GM18870 (cell line): ENCODE data around the gene EML6.
A peak's percentile ranks its signal among the peaks of the same experiment; 100 is the strongest.

Source experiments
- ATAC-seq: cut with Tn5 transposase; IDR thresholded peaks from one replicate; pipeline ENCODE4 v1.9.1; 2021; ENCODE audit warnings: moderate library complexity; ENCODE audit not compliant: unreplicated experiment

EML6 gene

DNA sequence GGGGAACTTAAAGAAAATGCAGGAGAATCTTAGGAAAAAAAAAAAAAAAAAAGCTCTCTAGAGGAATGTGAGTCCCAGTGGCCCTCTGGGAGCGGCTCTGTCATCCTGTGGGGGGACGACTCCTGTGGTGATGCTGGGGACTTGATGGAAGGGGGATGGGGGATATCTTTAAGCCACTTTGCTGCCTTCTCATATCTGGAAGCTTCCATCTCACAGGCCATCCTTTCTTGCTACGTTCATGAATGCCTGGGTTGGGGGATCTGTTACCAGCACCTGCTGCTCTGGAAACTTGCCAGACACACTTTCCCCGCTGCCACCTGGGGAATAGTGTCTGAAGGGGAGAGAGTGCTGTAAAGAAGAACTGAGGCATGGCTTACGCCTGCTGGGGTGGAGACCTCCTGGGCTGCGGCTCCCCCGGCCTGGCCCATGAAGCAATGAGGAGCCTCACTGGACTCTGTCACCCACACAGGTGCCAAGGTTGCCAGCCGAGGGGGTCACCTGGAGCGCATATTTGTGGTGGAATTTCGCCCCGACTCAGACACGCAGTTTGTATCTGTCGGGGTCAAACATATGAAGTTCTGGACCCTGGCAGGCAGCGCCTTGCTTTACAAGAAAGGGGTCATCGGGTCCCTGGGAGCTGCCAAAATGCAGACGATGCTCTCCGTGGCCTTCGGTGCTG is 234.0 kb downstream of the EML6 start:
- ATAC-seq: no peak

DNA sequence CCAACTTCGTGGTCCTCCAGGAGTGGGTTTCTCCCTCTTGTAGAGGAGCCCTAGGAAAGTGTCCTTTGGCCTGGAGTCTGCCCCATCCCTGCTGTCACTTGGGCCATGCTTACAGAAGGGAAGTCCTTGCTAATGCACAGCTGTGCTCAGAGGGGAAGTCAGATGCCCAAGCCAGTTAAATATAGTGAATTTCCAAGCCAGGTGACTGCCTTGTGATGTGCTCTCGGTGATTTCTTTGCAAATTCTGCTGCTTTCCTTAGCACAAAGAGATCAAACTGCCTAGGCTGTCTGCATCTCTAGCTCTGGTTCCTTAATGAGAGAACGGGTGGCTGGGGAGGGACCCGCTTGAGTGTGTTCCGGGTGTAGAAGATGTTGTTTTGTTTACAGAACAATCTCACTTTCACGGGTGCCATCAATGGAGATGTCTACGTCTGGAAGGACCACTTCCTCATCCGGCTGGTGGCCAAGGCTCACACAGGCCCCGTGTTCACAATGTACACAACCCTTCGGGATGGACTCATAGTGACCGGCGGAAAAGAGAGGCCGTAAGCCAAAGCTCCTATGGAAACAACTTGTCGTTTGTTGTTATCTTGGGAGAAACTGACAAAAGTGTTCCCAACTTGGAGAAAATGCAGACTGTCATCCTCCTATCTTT is 235.4 kb downstream of the EML6 start:
- ATAC-seq: no peak

DNA sequence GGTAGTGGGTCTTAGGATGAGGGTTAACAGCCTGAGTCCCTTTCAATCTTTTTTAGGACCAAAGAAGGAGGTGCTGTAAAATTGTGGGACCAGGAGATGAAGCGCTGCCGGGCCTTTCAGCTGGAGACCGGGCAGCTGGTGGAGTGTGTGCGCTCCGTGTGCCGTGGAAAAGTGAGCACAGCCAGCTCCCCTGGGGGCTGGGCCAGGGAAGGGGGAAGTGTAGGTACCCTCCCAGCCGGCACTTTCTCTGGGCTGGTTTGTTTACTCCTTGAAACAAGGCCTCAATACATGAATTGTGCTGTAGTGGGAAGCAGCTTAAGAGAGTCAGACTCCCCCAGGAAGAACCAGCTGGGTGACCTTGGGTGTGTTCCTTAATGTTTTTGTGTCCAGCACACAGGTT is 236.7 kb downstream of the EML6 start:
- no peak for ATAC-seq

DNA sequence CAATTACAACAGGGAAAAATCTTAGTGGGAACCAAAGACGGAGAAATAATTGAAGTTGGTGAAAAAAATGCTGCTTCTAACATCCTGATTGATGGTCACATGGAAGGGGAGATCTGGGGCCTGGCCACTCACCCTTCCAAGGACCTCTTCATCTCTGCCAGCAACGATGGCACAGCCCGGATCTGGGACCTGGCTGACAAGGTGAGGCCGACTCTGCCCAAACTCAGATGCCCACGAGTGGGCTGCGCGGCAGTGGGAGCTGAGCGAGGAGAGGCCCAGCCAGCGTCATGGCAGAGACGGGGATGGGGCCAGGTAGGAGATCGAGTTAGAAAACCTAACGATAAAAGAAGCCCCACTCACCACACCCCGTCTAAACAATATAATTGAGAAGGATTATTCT is 239.0 kb downstream of the EML6 start:
- no peak for ATAC-seq

DNA sequence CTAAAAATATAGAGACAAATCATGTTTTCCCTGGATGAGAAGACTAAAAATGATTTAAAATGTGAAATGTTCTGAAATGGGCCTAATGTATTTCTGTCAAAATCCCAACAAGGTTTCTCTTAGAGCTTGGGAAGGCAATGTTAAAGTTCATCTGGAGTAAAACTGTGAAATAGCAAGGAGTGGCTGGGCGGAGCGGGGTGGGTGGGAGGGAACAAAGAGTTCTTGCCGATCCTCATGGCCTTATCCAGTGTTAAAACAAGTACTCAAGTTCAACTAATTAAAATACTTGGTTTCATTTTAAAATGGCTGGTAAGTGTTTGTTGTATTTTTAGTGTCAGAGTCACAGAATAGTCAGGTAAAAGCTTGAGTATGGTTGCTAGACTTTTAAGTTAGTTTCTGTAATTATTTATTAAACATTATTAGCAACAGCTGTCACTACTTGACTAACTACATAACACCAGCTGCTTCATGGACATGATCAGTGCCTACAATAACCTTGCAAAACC is 239.5 kb downstream of the EML6 start:
- no peak for ATAC-seq

DNA sequence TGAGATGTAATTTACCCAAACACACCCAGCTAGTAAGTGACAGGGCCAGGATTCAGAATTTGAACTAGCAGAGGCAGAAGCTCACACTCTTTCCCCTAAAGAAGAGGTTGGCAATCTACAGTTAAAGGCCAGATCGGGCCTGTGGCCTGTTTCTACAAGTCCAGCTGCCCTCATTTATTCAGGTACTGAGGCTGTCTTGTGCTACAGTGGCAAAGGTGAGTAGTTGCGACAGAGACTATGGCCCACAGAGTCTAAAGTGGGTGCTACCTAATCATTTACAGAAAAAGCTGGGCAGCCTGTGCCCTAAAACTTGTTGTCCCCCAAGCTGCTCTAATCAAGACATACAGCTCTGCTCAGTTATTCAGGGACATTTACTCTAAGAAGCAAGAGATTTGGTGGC is 240.0 kb downstream of the EML6 start:
- no peak for ATAC-seq

DNA sequence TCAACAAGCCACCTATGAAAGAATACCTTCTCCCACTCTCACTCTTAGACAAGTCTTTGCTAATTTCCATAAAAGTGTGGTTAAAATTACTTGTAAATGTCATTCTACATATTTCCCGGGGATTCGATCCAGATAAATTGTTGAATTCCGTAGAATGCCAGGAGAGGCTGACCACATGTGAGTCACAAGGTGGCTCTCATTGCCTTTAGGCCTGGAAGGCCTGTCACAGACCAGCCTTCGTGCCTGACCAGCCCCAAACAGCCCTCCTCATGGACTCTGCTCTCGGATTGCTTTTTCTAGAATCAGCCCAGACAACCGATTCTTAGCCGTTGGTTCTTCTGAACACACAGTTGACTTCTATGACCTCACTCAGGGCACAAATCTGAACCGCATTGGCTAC is 240.8 kb downstream of the EML6 start:
- no peak for ATAC-seq

DNA sequence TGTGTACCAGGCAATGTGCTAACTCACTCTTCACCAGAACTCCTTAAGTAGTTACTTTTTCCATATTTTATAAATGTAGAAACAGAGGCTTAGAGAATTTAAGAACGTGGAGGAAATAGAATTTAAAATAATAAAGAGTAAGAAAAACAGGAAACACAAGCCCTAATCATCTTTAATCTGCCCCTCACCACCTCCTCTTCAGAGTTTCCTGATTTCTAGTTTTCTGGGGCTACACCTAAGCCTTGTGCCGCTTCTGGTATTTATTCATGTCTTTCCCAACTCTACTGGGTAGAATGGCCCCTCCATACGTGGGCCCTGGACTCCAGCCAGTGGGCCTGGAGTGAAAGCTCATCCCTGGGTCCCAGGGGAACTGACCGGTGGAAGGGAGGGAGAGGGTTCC is 241.4 kb downstream of the EML6 start:
- ATAC-seq: no peak

DNA sequence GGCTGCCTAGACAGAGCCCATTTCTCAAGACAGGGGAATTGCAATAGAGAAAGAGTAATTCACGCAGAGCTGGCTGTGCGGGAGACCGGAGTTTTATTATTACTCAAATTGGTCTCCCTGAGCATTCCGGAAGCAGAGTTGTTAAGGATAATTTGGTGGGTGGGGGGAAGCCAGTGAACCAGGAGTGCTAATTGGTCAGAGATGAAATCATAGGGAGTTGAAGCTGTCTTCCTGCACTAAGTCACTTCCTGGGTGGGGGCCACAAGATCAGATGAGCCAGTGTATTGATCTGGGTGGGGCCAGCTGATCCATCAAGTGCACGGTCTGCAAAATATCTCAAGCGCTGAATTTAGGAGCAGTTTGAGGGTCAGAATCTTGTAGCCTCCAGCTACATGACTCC is 242.0 kb downstream of the EML6 start:
- ATAC-seq: no peak

DNA sequence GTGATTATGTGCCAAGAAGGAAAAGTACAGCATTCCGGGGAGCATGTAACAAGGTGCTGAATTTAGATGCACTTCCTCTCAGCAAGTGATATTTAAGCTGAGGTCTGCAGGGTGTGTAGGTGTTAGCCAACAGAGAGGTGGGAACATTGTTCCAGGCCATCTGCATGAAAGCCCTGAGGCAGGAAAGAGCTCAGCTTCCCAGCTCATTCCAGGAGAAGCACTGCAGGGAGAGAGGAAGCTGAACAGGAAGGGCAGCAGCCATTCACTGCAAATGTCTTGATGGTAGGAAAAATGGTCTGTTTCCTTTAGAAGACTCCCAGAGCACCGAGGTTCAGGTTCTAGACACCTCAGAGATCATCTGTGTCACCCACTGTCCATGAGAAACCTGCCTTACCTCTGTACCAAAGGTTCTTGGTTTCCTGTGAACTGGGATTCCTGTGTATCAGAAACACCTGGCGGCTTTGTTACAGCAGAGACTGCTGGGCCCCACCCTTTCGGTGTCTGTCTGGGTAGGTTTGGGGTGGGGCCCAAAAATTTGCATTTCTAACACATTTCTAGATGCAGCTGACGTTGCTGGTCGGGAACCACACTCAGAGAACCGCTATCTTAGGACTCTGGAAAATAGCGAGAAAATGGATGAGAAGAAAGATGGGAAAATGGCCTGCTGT is 242.8 kb downstream of the EML6 start:
- no peak for ATAC-seq

DNA sequence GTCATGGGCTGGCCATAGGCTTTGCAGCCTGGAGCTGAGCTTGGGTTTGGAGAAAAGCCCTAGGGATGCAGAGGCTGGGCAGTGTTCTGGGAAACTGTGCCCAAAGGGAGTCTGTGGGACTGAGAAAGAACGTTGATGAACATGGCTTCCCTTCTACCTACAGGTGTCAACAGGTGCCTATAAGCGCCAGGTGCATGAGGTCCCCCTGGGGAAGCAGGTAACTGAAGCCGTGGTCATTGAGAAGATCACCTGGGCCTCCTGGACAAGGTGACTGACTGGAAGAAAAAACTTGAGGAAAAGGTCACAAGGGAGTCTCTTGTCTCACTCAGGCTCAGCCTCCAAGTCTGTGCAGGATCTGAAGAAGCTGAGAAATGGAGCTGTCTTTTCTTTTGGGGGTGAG is 243.4 kb downstream of the EML6 start:
- ATAC-seq: no peak

DNA sequence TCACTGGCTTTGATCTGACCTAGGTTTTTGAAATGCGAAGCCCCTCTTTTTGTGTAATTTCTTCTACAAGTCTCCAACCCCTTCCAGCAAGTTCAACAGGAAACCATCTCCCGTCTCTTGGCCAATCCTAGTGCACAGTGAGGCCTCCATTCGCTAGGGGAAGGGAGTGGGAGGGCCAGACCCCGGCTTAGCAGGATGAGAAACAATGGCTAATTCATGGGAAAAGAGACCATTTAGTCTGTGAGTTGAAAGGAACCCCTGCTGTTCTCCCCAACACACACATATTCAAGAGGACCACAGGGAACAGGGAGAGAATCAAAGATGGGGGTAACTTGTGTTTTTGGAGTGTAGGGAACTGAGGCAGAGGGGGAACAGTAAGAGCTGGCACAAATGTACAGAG is 243.8 kb downstream of the EML6 start:
- no peak for ATAC-seq

DNA sequence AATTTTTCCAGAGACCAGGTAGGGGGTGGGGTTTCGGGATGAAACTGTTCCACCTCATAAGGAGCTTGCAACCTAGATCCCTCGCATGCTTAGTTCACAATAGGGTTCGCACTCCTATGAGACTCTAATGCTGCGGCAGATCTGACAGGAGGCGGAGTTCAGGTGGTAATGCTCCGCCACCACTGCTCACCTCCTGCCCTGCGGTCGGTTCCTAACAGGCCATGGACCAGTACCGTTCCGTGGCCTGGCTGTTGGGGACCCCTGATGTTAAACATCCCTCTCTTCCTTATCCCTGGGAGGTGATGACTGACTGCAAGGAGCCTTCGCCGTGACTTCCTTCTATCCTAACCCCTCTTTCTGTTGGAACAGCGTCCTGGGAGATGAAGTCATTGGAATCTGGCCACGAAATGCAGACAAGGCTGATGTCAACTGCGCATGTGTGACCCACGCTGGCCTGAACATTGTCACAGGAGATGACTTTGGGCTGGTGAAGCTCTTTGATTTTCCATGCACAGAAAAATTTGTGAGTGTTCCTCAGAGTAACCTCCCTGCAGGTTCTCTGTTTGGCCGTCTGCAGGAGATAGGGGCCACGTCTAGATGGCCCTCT is 244.4 kb downstream of the EML6 start:
- no peak for ATAC-seq

DNA sequence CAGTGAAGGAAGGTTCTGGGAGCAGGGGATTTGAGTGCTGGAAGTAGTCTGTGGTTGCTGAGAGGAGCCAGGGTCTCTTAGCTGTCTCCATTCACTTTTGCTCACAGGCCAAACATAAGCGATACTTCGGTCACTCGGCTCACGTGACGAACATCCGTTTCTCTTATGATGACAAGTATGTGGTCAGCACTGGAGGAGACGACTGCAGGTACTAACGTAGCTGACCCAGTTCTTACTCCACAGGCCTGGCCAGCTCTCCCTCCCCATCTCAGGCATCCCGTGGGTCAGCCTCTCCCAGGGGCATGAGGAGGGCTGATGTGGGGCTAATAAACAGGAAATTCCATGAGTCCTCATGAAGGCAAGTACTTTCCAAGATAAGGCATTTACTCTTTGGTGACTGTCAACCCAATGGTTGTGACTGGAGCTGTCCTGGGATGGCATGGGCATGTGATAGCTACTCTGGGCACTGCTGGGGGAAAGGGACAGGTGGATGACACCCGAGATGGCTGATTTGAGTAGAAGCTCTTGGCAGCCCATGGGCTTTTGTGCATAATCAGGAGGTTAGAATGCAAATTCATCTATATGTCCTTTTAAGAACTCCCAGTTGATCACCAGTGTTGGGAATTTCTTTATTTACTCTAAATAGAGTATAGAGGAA is 245.2 kb downstream of the EML6 start:
- ATAC-seq: no peak

DNA sequence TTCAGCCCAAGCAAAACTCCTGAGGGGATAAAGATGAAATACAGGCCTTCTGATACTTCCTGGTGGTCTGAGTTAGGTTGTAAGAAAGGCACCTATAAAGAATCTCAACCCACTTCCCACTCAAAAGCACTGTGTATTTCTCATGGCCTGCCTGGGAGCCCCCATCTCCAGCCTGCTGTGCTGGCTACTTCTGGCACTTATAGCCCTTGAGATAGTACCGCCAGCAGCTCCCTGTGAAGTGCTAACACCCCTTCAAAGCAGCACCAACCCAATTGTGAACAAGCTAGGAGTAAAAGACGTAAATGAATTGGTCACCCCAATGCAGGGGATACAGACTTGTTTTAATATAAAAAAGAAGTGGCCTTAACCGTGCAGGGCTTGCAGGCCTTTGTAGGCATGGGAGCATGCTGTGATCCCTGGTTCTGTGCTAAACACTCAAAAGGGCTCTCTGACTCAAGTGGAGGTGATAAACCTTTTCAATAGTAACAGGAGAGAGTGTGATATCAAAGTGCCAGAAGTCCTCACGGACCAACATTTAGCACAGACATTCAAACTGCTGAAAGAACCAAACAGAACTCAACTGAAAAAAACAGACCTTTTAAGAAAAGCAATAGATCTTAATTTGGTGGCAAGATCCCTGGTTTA is 246.0 kb downstream of the EML6 start:
- ATAC-seq: no peak

DNA sequence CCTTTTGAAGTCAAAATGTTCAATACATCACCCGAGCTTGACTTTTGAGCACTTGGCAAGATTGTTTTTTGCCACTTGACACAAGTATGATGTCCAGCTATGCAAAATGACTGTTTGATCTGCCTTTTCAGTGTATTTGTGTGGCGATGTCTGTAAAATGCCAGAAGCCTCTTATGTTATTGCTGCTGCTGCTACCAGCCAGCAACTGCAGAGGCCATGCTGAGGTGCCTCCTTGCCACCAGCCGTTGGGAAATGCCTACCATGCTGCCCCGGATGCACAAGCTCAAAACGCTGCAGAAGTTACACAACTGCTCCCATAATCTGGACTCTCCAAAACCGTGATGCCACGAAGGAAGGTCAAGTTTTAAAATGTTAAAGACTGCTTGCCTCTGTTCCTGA is 246.5 kb downstream of the EML6 start:
- no peak for ATAC-seq

DNA sequence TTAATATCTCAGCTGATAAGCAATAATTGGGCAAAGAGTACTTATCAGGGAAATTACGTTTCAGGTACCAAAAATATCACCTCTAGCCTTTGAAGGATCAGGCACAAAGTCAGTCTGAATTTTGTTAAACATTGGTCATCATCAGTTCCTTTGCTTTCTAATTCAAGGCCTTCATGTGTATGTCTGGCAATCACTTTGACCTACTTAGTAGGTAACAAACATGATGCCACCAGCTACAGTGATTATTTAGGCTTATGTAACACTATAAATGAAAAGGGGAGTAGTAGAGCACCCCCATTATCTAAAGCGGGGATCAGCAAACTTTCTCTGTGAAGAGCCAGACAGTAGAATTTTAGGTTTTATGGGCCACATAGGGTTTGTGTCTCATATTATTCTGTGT is 251.7 kb downstream of the EML6 start:
- no peak for ATAC-seq

DNA sequence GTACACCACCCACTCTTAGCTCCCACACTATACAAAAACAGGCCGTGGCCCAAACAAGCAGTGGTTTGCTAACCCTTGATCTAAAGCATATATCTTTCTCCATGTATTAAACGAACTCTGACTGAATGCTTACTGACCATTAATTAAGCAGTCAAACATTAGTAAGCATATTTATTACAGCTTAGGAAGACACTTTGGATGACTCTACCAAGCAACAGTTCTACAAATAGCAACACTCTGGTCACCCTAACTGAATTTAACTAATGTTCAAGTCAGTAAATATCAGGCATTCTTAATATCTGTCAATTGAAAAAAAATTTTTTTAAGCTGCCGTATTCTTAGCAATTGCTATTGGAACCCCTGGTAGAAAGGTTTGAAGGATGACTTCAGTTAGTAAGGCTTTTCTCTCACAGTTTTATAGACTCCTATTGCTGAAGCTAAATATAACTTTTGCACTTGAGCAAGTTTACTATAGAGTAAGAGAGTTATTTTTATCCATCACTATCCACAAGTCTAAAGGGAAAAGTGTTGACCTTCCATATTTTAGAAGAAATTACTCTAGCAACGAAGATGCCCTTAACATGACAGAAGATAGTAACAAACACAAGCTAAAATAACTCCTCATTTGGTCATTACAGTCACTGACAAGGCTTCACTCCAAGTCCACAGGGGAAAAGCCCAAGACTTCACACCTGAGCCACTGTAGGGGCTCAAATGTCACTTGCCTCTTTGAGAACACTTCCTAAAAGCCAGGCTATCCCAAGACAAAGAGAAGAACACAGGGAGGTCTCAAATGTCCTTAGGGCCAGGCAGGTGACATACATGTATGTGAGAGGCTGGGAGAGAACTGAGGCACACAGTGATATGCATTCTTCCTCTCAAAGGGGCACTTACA is 252.4 kb downstream of the EML6 start:
- no peak for ATAC-seq

DNA sequence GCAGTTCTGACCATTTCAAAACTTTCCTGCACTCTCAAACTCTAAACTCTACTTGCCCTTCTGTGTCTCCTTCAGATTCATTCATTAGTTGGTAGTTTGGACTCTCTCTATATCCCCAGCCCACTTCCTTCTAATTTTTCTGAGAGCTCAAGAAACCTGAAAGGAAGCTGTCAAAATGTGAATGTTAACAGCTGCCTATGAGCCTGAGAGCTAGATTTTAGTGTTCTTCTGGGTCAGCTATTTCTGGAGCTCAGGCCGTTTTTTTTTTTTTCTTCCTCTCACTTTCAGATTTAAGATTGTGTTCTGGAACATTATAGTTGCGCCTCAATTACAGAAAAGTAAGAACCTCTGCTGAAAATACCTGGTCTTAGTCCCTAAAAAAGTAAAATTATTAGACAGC is 253.7 kb downstream of the EML6 start:
- peak; percentile 89 for ATAC-seq
